Activated naive CD4-positive, alpha-beta T cell treated with anti-CD3 and anti-CD28 coated beads, Interleukin-2, amount 10 ng/mL, durations not matched to agents 7 days and 5 days (primary cell): ENCODE measurements around the gene DUSP7.

Experiments used
- CTCF ChIA-PET: fragments of 350-600 bp; sonication (Branson Sonifier 250); formaldehyde crosslinking; loops from one replicate; lab custom pipeline; 2021; ENCODE audit warnings: antibody characterized with exemption; lab: Charles Lee
- DNase-seq: peaks from one replicate; pipeline ENCODE4 v3.0.0-alpha.2; 2020
- H3K27ac Mint-ChIP-seq: one replicate; pipeline ENCODE4 v1.8.0; 2021; ENCODE audit warnings: mild to moderate bottlenecking, moderate library complexity, mixed read lengths
- H3K27me3 Mint-ChIP-seq: one replicate; pipeline ENCODE4 v1.8.0; 2021; ENCODE audit warnings: mild to moderate bottlenecking, mixed read lengths
- H3K36me3 Mint-ChIP-seq: one replicate; pipeline ENCODE4 v1.8.0; 2021; ENCODE audit warnings: mixed read lengths
- H3K4me1 Mint-ChIP-seq: one replicate; pipeline ENCODE4 v1.8.0; 2021; ENCODE audit warnings: mixed read lengths
- H3K4me3 Mint-ChIP-seq: one replicate; pipeline ENCODE4 v1.8.0; 2021; ENCODE audit warnings: mild to moderate bottlenecking, moderate library complexity, mixed read lengths
- H3K9me3 Mint-ChIP-seq: one replicate; pipeline ENCODE4 v1.8.0; 2021; ENCODE audit warnings: mixed read lengths

Gene DUSP7

DNA sequence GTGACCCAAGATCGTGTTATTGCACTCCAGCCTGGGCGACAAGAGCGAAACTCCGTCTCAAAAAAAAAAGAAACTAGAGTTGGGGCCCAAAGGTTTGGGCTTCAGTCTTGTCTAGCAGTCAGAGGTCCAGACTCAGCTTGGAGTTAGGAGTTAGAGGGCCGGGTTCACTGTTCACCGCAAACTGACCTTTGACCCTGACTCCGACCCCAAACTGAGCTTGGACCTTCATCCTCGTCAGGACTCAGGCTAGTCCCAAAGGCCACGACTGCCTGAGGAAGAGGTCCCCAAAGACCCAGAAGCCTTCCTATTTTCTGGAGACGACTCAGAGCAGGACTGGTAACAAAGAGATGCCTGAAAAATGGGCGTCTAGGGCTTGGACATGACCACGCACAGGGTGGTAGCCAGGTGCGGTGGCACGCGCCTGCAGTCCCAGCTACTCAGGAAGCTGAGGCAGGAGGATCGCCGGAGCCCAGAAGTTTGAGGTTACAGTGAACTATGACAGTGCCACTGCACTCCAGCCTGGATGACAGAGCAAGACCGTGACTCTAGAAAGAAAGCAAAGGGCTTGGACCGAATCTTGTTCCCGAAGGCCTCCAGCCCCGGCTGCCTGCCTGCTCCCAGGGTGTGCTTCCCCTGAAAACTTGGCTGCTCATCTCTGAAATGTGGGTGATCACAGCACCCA is 37.9 kb downstream of the DUSP7 start:
- no peak for DNase-seq
- Mint-ChIP-seq H3K27ac (no peak overlapping the region), H3K9me3 (no peaks in the 10 kb centered on the region), H3K27me3 (peaks cover 6% of the 10 kb centered on the region), H3K36me3 (no peaks in the 10 kb centered on the region), H3K4me3 (no peak overlapping the region), H3K4me1 (no peaks in the 10 kb centered on the region)
- CTCF ChIA-PET: interaction anchor here (0.6 kb wide), 1 partner anchor 44 kb away, joined by 3 read pairs; no protein-coding TSS in a partner anchor

DNA sequence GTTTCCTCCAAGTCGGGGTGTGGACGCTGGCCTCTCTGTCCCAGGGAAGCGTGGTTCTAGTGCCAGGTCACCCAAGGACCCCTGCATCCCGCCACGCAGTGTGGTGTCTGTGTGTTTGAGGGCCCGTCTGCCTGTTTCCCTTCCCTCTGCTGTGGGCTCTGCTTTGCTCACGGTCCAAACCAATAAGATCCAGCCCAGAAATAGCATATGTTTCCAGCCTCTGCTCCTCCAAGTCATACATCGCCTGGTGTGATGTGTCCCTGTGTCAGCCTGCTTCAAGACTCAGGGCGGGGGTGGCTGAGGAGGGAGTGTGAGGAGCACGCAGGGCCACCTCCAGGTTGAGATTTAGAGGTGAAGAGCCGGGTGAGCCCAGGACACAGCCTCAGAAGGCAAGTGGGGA is 38.8 kb downstream of the DUSP7 start:
- Mint-ChIP-seq H3K27me3 (peaks cover 7% of the 10 kb centered on the region), H3K4me1 (no peaks in the 10 kb centered on the region), H3K27ac (no peak overlapping the region), H3K4me3 (no peak overlapping the region), H3K36me3 (no peaks in the 10 kb centered on the region), H3K9me3 (no peaks in the 10 kb centered on the region)
- no peak for DNase-seq
- CTCF ChIA-PET: interaction anchor here (1.2 kb wide), 1 partner anchor 16 kb away, joined by 3 read pairs; no protein-coding TSS in a partner anchor

DNA sequence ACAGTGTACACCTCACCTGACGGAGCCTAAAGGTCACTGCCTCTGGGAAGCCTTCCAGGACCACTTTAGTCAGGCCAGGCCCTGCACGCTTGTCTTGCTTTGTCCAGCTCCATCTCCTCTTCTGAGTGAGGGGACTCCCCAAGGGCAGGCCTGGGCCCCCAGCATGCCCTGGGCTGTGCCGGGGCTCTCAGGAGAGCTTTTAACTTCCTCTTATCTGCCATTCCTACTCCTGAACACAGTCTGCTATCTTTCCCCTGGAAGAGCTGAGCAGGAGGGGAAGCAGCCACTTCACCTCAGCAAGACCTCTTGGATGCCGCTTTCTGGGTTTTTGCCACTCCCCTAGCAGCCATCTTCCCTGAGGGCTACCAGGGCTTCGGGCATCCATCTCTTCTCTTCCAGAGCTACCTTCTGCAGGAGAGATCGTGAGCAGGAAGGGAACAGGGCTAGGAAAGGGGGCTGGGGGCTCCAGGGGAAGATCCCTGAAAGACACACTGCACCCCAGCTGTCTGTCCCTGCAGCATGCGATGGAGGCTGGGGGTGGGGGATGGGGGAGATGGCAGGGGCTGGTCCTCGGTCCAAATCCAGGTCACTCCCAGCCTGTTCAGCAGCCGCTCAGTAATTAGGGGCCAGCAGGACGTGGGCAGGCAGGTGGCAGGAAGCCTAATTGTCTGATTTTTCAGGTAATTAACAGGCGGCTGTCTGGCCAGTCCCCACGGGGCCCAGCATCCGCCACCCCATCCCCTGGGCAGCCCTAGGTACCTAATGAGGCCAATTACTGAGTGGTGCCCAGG is 40.7 kb downstream of the DUSP7 start:
- no peak for DNase-seq
- Mint-ChIP-seq H3K9me3 (no peaks in the 10 kb centered on the region), H3K36me3 (no peaks in the 10 kb centered on the region), H3K4me3 (no peak overlapping the region), H3K27ac (no peak overlapping the region), H3K4me1 (no peaks in the 10 kb centered on the region), H3K27me3 (peaks cover 7% of the 10 kb centered on the region)
- CTCF ChIA-PET: interaction anchor here (3.0 kb wide), 1 partner anchor 15 kb away, joined by 15 read pairs; no protein-coding TSS in a partner anchor

GRCh38 chr3:52014613-52015012 is 41.8 kb downstream of the DUSP7 start:
- H3K27me3 Mint-ChIP-seq: peaks cover 7% of the 10 kb centered on the region
- no peaks in the 10 kb centered on the region for H3K9me3 Mint-ChIP-seq
- no peak overlapping the region for H3K27ac Mint-ChIP-seq
- CTCF ChIA-PET: interaction anchor here (1.1 to 3.0 kb wide), 2 partner anchors 10 to 14 kb away, joined by 3 to 15 read pairs; no protein-coding TSS in a partner anchor
- DNase-seq: no peak
- no peaks in the 10 kb centered on the region for H3K4me1 Mint-ChIP-seq
- no peak overlapping the region for H3K4me3 Mint-ChIP-seq
- H3K36me3 Mint-ChIP-seq: no peaks in the 10 kb centered on the region

GRCh38 chr3:52013802-52014598 is 42.4 kb downstream of the DUSP7 start:
- H3K27ac Mint-ChIP-seq: no peak overlapping the region
- DNase-seq: no peak
- no peaks in the 10 kb centered on the region for H3K36me3 Mint-ChIP-seq
- peaks cover 7% of the 10 kb centered on the region for H3K27me3 Mint-ChIP-seq
- H3K9me3 Mint-ChIP-seq: no peaks in the 10 kb centered on the region
- CTCF ChIA-PET: interaction anchor here (1.1 to 3.0 kb wide), 2 partner anchors 11 to 13 kb away, joined by 3 to 15 read pairs; no protein-coding TSS in a partner anchor
- H3K4me1 Mint-ChIP-seq: no peaks in the 10 kb centered on the region
- H3K4me3 Mint-ChIP-seq: no peak overlapping the region

DNA sequence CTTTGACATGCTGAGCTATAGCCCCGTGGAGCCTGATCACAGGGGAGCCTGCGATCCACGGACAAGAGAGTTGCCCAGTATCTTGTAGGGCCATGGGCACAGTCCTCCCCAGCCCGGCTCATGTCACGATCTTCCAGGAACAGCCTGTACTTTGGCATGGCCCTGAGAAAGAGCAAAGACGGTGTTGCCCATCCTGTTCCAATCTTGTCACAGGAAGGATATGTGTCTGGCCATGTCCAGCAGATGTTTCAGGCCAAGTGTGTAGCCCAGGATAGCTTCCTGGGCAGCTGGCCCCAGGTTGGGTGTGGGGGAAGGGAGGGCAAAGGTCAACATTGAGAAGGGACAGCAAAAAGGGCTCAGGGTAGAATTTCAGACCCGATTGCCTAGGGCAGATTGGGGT is 43.7 kb downstream of the DUSP7 start:
- DNase-seq: no peak
- H3K9me3 Mint-ChIP-seq: no peaks in the 10 kb centered on the region

GRCh38 chr3:52010431-52010830 is 45.9 kb downstream of the DUSP7 start:
- CTCF ChIA-PET: interaction anchor here (1.3 kb wide), 1 partner anchor 9 kb away, joined by 3 read pairs; no protein-coding TSS in a partner anchor
- Mint-ChIP-seq H3K36me3 (no peaks in the 10 kb centered on the region), H3K9me3 (no peaks in the 10 kb centered on the region), H3K27me3 (peaks cover 19% of the 10 kb centered on the region), H3K4me3 (no peak overlapping the region), H3K27ac (peak overlapping the region; percentile 1), H3K4me1 (peaks cover 9% of the 10 kb centered on the region)
- no peak for DNase-seq

More for the DNA sequence above, 43.7 kb downstream of the DUSP7 start:
- H3K36me3 Mint-ChIP-seq: no peaks in the 10 kb centered on the region
- no peak overlapping the region for H3K4me3 Mint-ChIP-seq
- H3K27me3 Mint-ChIP-seq: peaks cover 7% of the 10 kb centered on the region
- H3K27ac Mint-ChIP-seq: no peak overlapping the region
- H3K4me1 Mint-ChIP-seq: no peaks in the 10 kb centered on the region
- CTCF ChIA-PET: interaction anchor here (0.9 kb wide), 1 partner anchor 11 kb away, joined by 3 read pairs; no protein-coding TSS in a partner anchor

DNA sequence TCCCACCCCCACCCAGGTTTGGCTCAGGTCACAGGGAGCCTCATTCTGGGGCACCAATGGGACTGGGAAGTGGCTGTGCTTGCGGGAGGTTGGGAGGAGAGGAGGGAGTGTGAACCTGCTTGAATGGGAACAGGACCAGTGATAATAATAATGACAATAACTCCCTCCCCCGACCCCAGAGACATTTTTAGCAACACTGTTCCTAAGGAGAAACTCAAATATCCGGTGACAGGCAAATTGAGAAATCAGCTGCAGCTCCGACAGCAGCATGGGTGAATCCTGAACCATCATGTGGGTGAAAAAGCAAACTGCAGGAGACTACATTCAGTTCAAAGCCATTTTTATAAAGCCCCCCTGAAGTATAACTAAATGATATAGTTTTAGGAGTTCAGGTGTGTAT is 49.1 kb downstream of the DUSP7 start:
- no peaks in the 10 kb centered on the region for H3K36me3 Mint-ChIP-seq
- no peak overlapping the region for H3K27ac Mint-ChIP-seq
- no peaks in the 10 kb centered on the region for H3K9me3 Mint-ChIP-seq
- CTCF ChIA-PET: interaction anchor here (0.7 to 8.7 kb wide), 2 partner anchors 113 to 132 kb away, joined by 4 to 135 read pairs; no protein-coding TSS in a partner anchor
- no peak overlapping the region for H3K4me3 Mint-ChIP-seq
- DNase-seq: no peak
- H3K27me3 Mint-ChIP-seq: peaks cover 36% of the 10 kb centered on the region
- peaks cover 13% of the 10 kb centered on the region for H3K4me1 Mint-ChIP-seq

- Mint-ChIP-seq H3K27me3 (peaks cover 41% of the 10 kb centered on the region), H3K4me1 (peaks cover 15% of the 10 kb centered on the region), H3K4me3 (no peak overlapping the region), H3K9me3 (no peaks in the 10 kb centered on the region), H3K27ac (no peak overlapping the region), H3K36me3 (no peaks in the 10 kb centered on the region)
- no peak for DNase-seq
- CTCF ChIA-PET: interaction anchor here (8.7 kb wide), 1 partner anchor 114 kb away, joined by 135 read pairs; no protein-coding TSS in a partner anchor
Measured at GRCh38 chr3:52006820-52007133, 49.6 kb downstream of the DUSP7 start.

- Mint-ChIP-seq H3K36me3 (no peaks in the 10 kb centered on the region), H3K27me3 (peaks cover 47% of the 10 kb centered on the region), H3K4me3 (no peak overlapping the region), H3K4me1 (peaks cover 20% of the 10 kb centered on the region), H3K9me3 (no peaks in the 10 kb centered on the region), H3K27ac (no peak overlapping the region)
- CTCF ChIA-PET: interaction anchor here (1.0 to 8.7 kb wide), 4 partner anchors 32 to 139 kb away, joined by 4 to 135 read pairs (median 86); partner anchors contain the start of gene ABHD14B
- no peak for DNase-seq
Measured at GRCh38 chr3:52006017-52006819, 50.2 kb downstream of the DUSP7 start.

GRCh38 chr3:52005571-52005986 is 50.8 kb downstream of the DUSP7 start:
- Mint-ChIP-seq H3K4me3 (no peak overlapping the region), H3K27me3 (peaks cover 47% of the 10 kb centered on the region), H3K4me1 (peaks cover 20% of the 10 kb centered on the region), H3K9me3 (no peaks in the 10 kb centered on the region), H3K36me3 (no peaks in the 10 kb centered on the region), H3K27ac (no peak overlapping the region)
- DNase-seq: no peak
- CTCF ChIA-PET: interaction anchor here (1.0 to 8.7 kb wide), 4 partner anchors 32 to 140 kb away, joined by 4 to 135 read pairs (median 86); partner anchors contain the start of gene ABHD14B

- no peak for DNase-seq
- H3K27ac Mint-ChIP-seq: no peak overlapping the region
- no peaks in the 10 kb centered on the region for H3K36me3 Mint-ChIP-seq
- H3K27me3 Mint-ChIP-seq: peaks cover 50% of the 10 kb centered on the region
- no peak overlapping the region for H3K4me3 Mint-ChIP-seq
- CTCF ChIA-PET: interaction anchor here (1.0 to 8.7 kb wide), 4 partner anchors 31 to 140 kb away, joined by 4 to 135 read pairs (median 86); partner anchors contain the start of gene ABHD14B
- H3K4me1 Mint-ChIP-seq: peaks cover 20% of the 10 kb centered on the region
- H3K9me3 Mint-ChIP-seq: no peaks in the 10 kb centered on the region
Measured at GRCh38 chr3:52004906-52005395, 51.4 kb downstream of the DUSP7 start.
